IMR-90 (cell line): ENCODE results near the gene SF3B1.

Source experiments
- CEBPB ChIP-seq: IDR thresholded peaks from 2 replicates; pipeline ENCODE4 v1.6.1; 2012; ENCODE audit warnings: low read depth, low read length, improper control_type of control experiment
- MAZ ChIP-seq: IDR thresholded peaks from 2 replicates; pipeline ENCODE4 v1.6.1; 2012; ENCODE audit warnings: low read depth, mild to moderate bottlenecking, low read length, improper control_type of control experiment, moderate library complexity, borderline replicate concordance
- POLR2A ChIP-seq: IDR thresholded peaks from 2 replicates; pipeline ENCODE4 v1.6.1; 2012; ENCODE audit warnings: mild to moderate bottlenecking, low read depth, low read length
- RAD21 ChIP-seq: IDR thresholded peaks from 2 replicates; pipeline ENCODE4 v1.6.1; 2012; ENCODE audit warnings: low read length, improper control_type of control experiment
- RCOR1 ChIP-seq: IDR thresholded peaks from 2 replicates; pipeline ENCODE4 v1.6.1; 2012; ENCODE audit warnings: mild to moderate bottlenecking, low read length, improper control_type of control experiment; ENCODE audit not compliant: insufficient replicate concordance
- TF ChIP-seq, protein P1 (sequence below): conservative IDR thresholded peaks from 2 replicates; pipeline ENCODE4 v1.5.1; 2012; ENCODE audit warnings: mild to moderate bottlenecking, low read depth, low read length, improper control_type of control experiment

DNA sequence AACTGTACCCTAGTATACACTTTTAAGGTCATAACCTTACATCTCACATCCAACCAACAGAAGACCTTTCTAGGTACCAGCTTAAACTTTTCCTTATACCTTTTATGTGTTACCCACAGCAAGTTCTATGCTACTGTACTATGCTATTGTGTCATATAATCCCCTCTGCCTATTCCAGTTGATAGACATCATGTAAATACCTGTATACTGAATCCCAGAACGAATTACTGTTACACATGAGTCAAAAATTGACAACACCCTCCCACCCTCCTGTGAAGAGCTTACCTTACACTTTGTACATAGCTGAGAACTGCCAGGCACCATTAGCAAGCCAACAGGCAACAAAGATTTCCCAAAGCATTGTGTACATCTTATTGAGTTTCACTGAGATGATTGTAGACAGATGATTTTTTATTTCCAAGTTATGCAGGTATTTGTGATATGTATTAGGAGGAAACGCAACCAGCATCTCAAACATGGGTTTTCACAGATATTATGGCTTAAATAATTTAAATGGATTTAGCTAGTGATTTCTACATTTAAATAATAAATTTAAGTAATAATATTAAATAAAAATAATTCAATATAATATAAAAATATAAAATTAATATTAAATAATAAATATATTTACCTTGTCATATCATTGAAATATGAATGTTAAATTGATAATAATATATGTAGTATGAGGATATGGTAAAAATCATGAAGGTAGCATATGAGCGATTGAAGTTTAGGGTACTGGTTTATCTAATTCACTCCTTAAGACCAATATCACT is 81.2 kb downstream of the SF3B1 start:
- TF ChIP-seq, protein P1, sequence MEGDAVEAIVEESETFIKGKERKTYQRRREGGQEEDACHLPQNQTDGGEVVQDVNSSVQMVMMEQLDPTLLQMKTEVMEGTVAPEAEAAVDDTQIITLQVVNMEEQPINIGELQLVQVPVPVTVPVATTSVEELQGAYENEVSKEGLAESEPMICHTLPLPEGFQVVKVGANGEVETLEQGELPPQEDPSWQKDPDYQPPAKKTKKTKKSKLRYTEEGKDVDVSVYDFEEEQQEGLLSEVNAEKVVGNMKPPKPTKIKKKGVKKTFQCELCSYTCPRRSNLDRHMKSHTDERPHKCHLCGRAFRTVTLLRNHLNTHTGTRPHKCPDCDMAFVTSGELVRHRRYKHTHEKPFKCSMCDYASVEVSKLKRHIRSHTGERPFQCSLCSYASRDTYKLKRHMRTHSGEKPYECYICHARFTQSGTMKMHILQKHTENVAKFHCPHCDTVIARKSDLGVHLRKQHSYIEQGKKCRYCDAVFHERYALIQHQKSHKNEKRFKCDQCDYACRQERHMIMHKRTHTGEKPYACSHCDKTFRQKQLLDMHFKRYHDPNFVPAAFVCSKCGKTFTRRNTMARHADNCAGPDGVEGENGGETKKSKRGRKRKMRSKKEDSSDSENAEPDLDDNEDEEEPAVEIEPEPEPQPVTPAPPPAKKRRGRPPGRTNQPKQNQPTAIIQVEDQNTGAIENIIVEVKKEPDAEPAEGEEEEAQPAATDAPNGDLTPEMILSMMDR: no peak
- no peak for TF ChIP-seq RAD21
- no peak for TF ChIP-seq CEBPB
- no peak for TF ChIP-seq POLR2A
- TF ChIP-seq RCOR1: no peak
- no peak for TF ChIP-seq MAZ
